Measurements from ENCODE around the gene ZNF680. TPM values are rescaled to one million over a fixed set of nuclear protein-coding genes. Genes with fewer than 3 reads are reported as not detected.
"Not testable (repeated sequence)": the region's sequence is repeated elsewhere in the genome, so short reads cannot be mapped to it uniquely, and the experiment has no call there.

Gene ZNF680
- polyA plus RNA-seq, 2 donors: 2.1 to 5.3 TPM

GRCh38 chr7:64599359-64599758 lies 36.5 kb upstream of the ZNF680 start:
- Histone ChIP-seq H3K4me3 (ENCODE audit: low read depth in 1 of 2, low read length in 2 of 2) (no peak overlapping the region), H3K9me3 (ENCODE audit: control insufficient read depth in 2 of 2, insufficient read depth in 1 of 2, low read depth in 1 of 2, low read length in 1 of 2) (no peaks in the 10 kb centered on the region), H3K36me3 (ENCODE audit: control insufficient read depth in 2 of 2, insufficient read depth in 2 of 2, low read length in 1 of 2) (no peaks in the 10 kb centered on the region), H3K27me3 (ENCODE audit: control insufficient read depth in 1 of 2, insufficient read depth in 2 of 2, low read length in 2 of 2) (no peaks in the 10 kb centered on the region), H3K4me1 (ENCODE audit: control insufficient read depth in 2 of 2, insufficient read depth in 2 of 2, low read length in 1 of 2) (no peaks in the 10 kb centered on the region), H3K27ac (ENCODE audit: low read depth in 2 of 2, low read length in 1 of 2) (no peak overlapping the region)
- WGBS, 2 donors: 84 to 89% methylated on average over 2 of the region's 2 CpGs

- no peak overlapping the region for H3K4me3 ChIP-seq (ENCODE audit: low read depth in 1 of 2, low read length in 2 of 2)
- WGBS, 2 donors: 90 to 93% methylated on average over 5 of the region's 5 CpGs
- no peaks in the 10 kb centered on the region for H3K4me1 ChIP-seq (ENCODE audit: control insufficient read depth in 2 of 2, insufficient read depth in 2 of 2, low read length in 1 of 2)
- H3K9me3 ChIP-seq (ENCODE audit: control insufficient read depth in 2 of 2, insufficient read depth in 1 of 2, low read depth in 1 of 2, low read length in 1 of 2): no peaks in the 10 kb centered on the region
- no peak overlapping the region for H3K27ac ChIP-seq (ENCODE audit: low read depth in 2 of 2, low read length in 1 of 2)
- no peaks in the 10 kb centered on the region for H3K36me3 ChIP-seq (ENCODE audit: control insufficient read depth in 2 of 2, insufficient read depth in 2 of 2, low read length in 1 of 2)
- no peaks in the 10 kb centered on the region for H3K27me3 ChIP-seq (ENCODE audit: control insufficient read depth in 1 of 2, insufficient read depth in 2 of 2, low read length in 2 of 2)
These were observed 28.1 kb upstream of the ZNF680 start for GRCh38 chr7:64590971-64591370.

GRCh38 chr7:64581926-64582894 lies 19.3 kb upstream of the ZNF680 start:
- Histone ChIP-seq H3K4me3 (ENCODE audit: low read depth in 1 of 2, low read length in 2 of 2) (no peak overlapping the region), H3K27me3 (ENCODE audit: control insufficient read depth in 1 of 2, insufficient read depth in 2 of 2, low read length in 2 of 2) (no peaks in the 10 kb centered on the region), H3K9me3 (ENCODE audit: control insufficient read depth in 2 of 2, insufficient read depth in 1 of 2, low read depth in 1 of 2, low read length in 1 of 2) (no peaks in the 10 kb centered on the region), H3K27ac (ENCODE audit: low read depth in 2 of 2, low read length in 1 of 2) (no peak overlapping the region), H3K36me3 (ENCODE audit: control insufficient read depth in 2 of 2, insufficient read depth in 2 of 2, low read length in 1 of 2) (no peaks in the 10 kb centered on the region), H3K4me1 (ENCODE audit: control insufficient read depth in 2 of 2, insufficient read depth in 2 of 2, low read length in 1 of 2) (no peaks in the 10 kb centered on the region)
- WGBS, 2 donors: 93 to 94% methylated on average over 38 of the region's 38 CpGs

- Histone ChIP-seq H3K27me3 (ENCODE audit: control insufficient read depth in 1 of 2, insufficient read depth in 2 of 2, low read length in 2 of 2) (no peaks in the 10 kb centered on the region), H3K36me3 (ENCODE audit: control insufficient read depth in 2 of 2, insufficient read depth in 2 of 2, low read length in 1 of 2) (no peaks in the 10 kb centered on the region), H3K4me3 (ENCODE audit: low read depth in 1 of 2, low read length in 2 of 2) (no peak overlapping the region), H3K4me1 (ENCODE audit: control insufficient read depth in 2 of 2, insufficient read depth in 2 of 2, low read length in 1 of 2) (no peaks in the 10 kb centered on the region), H3K27ac (ENCODE audit: low read depth in 2 of 2, low read length in 1 of 2) (no peak overlapping the region), H3K9me3 (ENCODE audit: control insufficient read depth in 2 of 2, insufficient read depth in 1 of 2, low read depth in 1 of 2, low read length in 1 of 2) (no peaks in the 10 kb centered on the region)
- WGBS, 2 donors: 88 to 92% methylated on average over 2 of the region's 2 CpGs
These were observed 18.5 kb upstream of the ZNF680 start for GRCh38 chr7:64581391-64581790.

GRCh38 chr7:64574540-64575099 lies 11.7 kb upstream of the ZNF680 start:
- Histone ChIP-seq H3K27ac (ENCODE audit: low read depth in 2 of 2, low read length in 1 of 2) (no peak overlapping the region), H3K4me3 (ENCODE audit: low read depth in 1 of 2, low read length in 2 of 2) (peak overlapping the region; percentile 0 to 38), H3K4me1 (ENCODE audit: control insufficient read depth in 2 of 2, insufficient read depth in 2 of 2, low read length in 1 of 2) (peaks cover 0 to 5% of the 10 kb centered on the region in 2 donors), H3K36me3 (ENCODE audit: control insufficient read depth in 2 of 2, insufficient read depth in 2 of 2, low read length in 1 of 2) (no peaks in the 10 kb centered on the region), H3K27me3 (ENCODE audit: control insufficient read depth in 1 of 2, insufficient read depth in 2 of 2, low read length in 2 of 2) (no peaks in the 10 kb centered on the region), H3K9me3 (ENCODE audit: control insufficient read depth in 2 of 2, insufficient read depth in 1 of 2, low read depth in 1 of 2, low read length in 1 of 2) (no peaks in the 10 kb centered on the region)
- WGBS, 2 donors: 25 to 38% methylated on average over 19 to 20 of the region's 20 CpGs

GRCh38 chr7:64570284-64570605 lies 7.4 kb upstream of the ZNF680 start:
- not testable (repeated sequence) for H3K9me3 ChIP-seq (ENCODE audit: control insufficient read depth in 2 of 2, insufficient read depth in 1 of 2, low read depth in 1 of 2, low read length in 1 of 2); H3K36me3 ChIP-seq (ENCODE audit: control insufficient read depth in 2 of 2, insufficient read depth in 2 of 2, low read length in 1 of 2); H3K27ac ChIP-seq (ENCODE audit: low read depth in 2 of 2, low read length in 1 of 2); H3K27me3 ChIP-seq (ENCODE audit: control insufficient read depth in 1 of 2, insufficient read depth in 2 of 2, low read length in 2 of 2); H3K4me1 ChIP-seq (ENCODE audit: control insufficient read depth in 2 of 2, insufficient read depth in 2 of 2, low read length in 1 of 2)
- peak overlapping the region; percentile 35 to 49 for H3K4me3 ChIP-seq (ENCODE audit: low read depth in 1 of 2, low read length in 2 of 2)
- WGBS, 2 donors: 8 to 18% methylated on average over 8 to 24 of the region's 30 CpGs

GRCh38 chr7:64569372-64570283 lies 6.8 kb upstream of the ZNF680 start:
- not testable (repeated sequence) for H3K9me3 ChIP-seq (ENCODE audit: control insufficient read depth in 2 of 2, insufficient read depth in 1 of 2, low read depth in 1 of 2, low read length in 1 of 2); H3K4me1 ChIP-seq (ENCODE audit: control insufficient read depth in 2 of 2, insufficient read depth in 2 of 2, low read length in 1 of 2); H3K36me3 ChIP-seq (ENCODE audit: control insufficient read depth in 2 of 2, insufficient read depth in 2 of 2, low read length in 1 of 2); H3K27me3 ChIP-seq (ENCODE audit: control insufficient read depth in 1 of 2, insufficient read depth in 2 of 2, low read length in 2 of 2); H3K27ac ChIP-seq (ENCODE audit: low read depth in 2 of 2, low read length in 1 of 2)
- H3K4me3 ChIP-seq (ENCODE audit: low read depth in 1 of 2, low read length in 2 of 2): peak overlapping the region; percentile 35 to 49
- WGBS, 2 donors: 3% methylated on average over 74 of the region's 74 CpGs

GRCh38 chr7:64562256-64562625 lies 630 bp downstream of the ZNF680 start:
- Histone ChIP-seq H3K4me1 (ENCODE audit: control insufficient read depth in 2 of 2, insufficient read depth in 2 of 2, low read length in 1 of 2) (no peaks in the 10 kb centered on the region), H3K27ac (ENCODE audit: low read depth in 2 of 2, low read length in 1 of 2) (peak overlapping the region; percentile 87 to 98), H3K4me3 (ENCODE audit: low read depth in 1 of 2, low read length in 2 of 2) (peak overlapping the region; percentile 78 to 83), H3K9me3 (ENCODE audit: control insufficient read depth in 2 of 2, insufficient read depth in 1 of 2, low read depth in 1 of 2, low read length in 1 of 2) (no peaks in the 10 kb centered on the region), H3K27me3 (ENCODE audit: control insufficient read depth in 1 of 2, insufficient read depth in 2 of 2, low read length in 2 of 2) (no peaks in the 10 kb centered on the region), H3K36me3 (ENCODE audit: control insufficient read depth in 2 of 2, insufficient read depth in 2 of 2, low read length in 1 of 2) (no peaks in the 10 kb centered on the region)
- 10% methylated on average over 4 of the region's 4 CpGs for WGBS, 2 donors

- Histone ChIP-seq H3K4me3 (ENCODE audit: low read depth in 1 of 2, low read length in 2 of 2) (no peak overlapping the region), H3K4me1 (ENCODE audit: control insufficient read depth in 2 of 2, insufficient read depth in 2 of 2, low read length in 1 of 2) (no peaks in the 10 kb centered on the region)
These were observed 3.7 kb downstream of the ZNF680 start for GRCh38 chr7:64559206-64559605.

More at GRCh38 chr7:64559206-64559605, 3.7 kb downstream of the ZNF680 start:
- 35% methylated on average over 5 of the region's 5 CpGs for WGBS, 2 donors
- H3K9me3 ChIP-seq (ENCODE audit: control insufficient read depth in 2 of 2, insufficient read depth in 1 of 2, low read depth in 1 of 2, low read length in 1 of 2): no peaks in the 10 kb centered on the region
- no peaks in the 10 kb centered on the region for H3K36me3 ChIP-seq (ENCODE audit: control insufficient read depth in 2 of 2, insufficient read depth in 2 of 2, low read length in 1 of 2)
- H3K27ac ChIP-seq (ENCODE audit: low read depth in 2 of 2, low read length in 1 of 2): no peak overlapping the region
- no peaks in the 10 kb centered on the region for H3K27me3 ChIP-seq (ENCODE audit: control insufficient read depth in 1 of 2, insufficient read depth in 2 of 2, low read length in 2 of 2)
